HL-60 (cell line): Measurements from ENCODE around the gene KRT2.

ENCODE experiments used
- DNase-seq, 2 experiments: peaks; one replicate each; pipeline ENCODE4 v3.0.0-alpha.2; 2010 to 2020; ENCODE audit warnings: low read depth in 1 of 2, low spot score in 1 of 2
- H3K27ac ChIP-seq: fragments of 250-450 bp; sonication (Bioruptor Pico); replicated peaks from 2 replicates; pipeline ENCODE4 v1.5.1; 2020; ENCODE audit warnings: mild to moderate bottlenecking, moderate library complexity
- H3K27me3 ChIP-seq: fragments of 250-450 bp; sonication (Bioruptor Pico); 2 replicates; pipeline ENCODE4 v1.5.1; 2021; ENCODE audit warnings: mild to moderate bottlenecking, moderate library complexity; ENCODE audit not compliant: insufficient read depth, poor library complexity, severe bottlenecking
- H3K4me3 ChIP-seq: replicated peaks from 2 replicates; pipeline ENCODE4 v1.5.1; 2011; ENCODE audit warnings: mild to moderate bottlenecking, control low read depth, low read length; ENCODE audit not compliant: insufficient read depth
- GABPA ChIP-seq: IDR thresholded peaks from 2 replicates; pipeline ENCODE4 v1.6.1; 2012; ENCODE audit warnings: low read depth
- POLR2AphosphoS5 ChIP-seq: IDR thresholded peaks from 2 replicates; pipeline ENCODE4 v1.6.1; 2012; ENCODE audit warnings: low read depth
- SPI1 ChIP-seq: IDR thresholded peaks from 2 replicates; pipeline ENCODE4 v1.6.1; 2012; ENCODE audit warnings: low read depth, mild to moderate bottlenecking, borderline replicate concordance
- TF ChIP-seq, protein P1 (sequence below): IDR thresholded peaks from one replicate; pipeline ENCODE4 v1.5.1; 2011; ENCODE audit warnings: low read length, control low read depth, inconsistent platforms; ENCODE audit not compliant: insufficient read depth
- TF ChIP-seq, protein P2 (sequence below): IDR thresholded peaks from 2 replicates; pipeline ENCODE4 v1.6.1; 2012; ENCODE audit warnings: low read depth; ENCODE audit not compliant: insufficient replicate concordance

The KRT2 gene

DNA sequence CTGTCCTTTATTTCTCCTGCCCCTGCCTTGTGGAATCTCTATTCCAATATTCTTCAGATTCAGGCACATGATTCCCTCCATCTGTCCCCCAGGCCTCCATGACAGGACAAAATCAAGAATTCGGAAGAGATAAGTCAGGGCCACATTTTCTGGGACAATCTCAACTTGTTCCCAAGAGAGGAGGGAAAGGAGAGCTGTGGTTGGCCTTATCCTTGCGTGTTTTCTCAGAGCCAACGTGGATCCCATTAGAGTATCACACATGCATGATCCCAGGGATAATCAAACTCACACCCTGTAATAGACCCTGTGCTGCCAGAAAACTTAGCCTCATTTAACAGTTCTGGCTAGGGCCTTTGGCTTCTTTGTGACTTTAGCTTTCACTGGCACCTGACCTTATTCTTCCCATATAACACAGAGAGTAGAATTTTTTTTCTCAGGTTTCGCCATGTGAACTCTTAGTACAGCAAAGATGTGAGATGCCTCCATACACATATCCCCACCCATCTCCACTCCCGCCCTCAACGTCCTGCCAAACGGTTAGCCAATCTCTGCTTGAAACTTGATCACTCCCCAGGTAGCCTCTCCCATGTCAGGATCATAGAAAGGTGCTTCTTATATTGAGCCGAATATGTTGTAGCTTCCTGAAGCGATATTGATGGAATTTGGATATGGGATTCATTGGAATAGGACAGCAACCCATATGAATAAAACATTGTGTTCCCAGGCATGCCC, 34.9 kb upstream of the KRT2 start:
- H3K27me3 ChIP-seq, result peaks cover 19% of the 10 kb centered on the region
- H3K27ac ChIP-seq, result no peak overlapping the region
- TF ChIP-seq GABPA (no peak), POLR2AphosphoS5 (no peak), SPI1 (no peak)
- TF ChIP-seq, protein P1, sequence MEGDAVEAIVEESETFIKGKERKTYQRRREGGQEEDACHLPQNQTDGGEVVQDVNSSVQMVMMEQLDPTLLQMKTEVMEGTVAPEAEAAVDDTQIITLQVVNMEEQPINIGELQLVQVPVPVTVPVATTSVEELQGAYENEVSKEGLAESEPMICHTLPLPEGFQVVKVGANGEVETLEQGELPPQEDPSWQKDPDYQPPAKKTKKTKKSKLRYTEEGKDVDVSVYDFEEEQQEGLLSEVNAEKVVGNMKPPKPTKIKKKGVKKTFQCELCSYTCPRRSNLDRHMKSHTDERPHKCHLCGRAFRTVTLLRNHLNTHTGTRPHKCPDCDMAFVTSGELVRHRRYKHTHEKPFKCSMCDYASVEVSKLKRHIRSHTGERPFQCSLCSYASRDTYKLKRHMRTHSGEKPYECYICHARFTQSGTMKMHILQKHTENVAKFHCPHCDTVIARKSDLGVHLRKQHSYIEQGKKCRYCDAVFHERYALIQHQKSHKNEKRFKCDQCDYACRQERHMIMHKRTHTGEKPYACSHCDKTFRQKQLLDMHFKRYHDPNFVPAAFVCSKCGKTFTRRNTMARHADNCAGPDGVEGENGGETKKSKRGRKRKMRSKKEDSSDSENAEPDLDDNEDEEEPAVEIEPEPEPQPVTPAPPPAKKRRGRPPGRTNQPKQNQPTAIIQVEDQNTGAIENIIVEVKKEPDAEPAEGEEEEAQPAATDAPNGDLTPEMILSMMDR, result no peak
- TF ChIP-seq, protein P2, sequence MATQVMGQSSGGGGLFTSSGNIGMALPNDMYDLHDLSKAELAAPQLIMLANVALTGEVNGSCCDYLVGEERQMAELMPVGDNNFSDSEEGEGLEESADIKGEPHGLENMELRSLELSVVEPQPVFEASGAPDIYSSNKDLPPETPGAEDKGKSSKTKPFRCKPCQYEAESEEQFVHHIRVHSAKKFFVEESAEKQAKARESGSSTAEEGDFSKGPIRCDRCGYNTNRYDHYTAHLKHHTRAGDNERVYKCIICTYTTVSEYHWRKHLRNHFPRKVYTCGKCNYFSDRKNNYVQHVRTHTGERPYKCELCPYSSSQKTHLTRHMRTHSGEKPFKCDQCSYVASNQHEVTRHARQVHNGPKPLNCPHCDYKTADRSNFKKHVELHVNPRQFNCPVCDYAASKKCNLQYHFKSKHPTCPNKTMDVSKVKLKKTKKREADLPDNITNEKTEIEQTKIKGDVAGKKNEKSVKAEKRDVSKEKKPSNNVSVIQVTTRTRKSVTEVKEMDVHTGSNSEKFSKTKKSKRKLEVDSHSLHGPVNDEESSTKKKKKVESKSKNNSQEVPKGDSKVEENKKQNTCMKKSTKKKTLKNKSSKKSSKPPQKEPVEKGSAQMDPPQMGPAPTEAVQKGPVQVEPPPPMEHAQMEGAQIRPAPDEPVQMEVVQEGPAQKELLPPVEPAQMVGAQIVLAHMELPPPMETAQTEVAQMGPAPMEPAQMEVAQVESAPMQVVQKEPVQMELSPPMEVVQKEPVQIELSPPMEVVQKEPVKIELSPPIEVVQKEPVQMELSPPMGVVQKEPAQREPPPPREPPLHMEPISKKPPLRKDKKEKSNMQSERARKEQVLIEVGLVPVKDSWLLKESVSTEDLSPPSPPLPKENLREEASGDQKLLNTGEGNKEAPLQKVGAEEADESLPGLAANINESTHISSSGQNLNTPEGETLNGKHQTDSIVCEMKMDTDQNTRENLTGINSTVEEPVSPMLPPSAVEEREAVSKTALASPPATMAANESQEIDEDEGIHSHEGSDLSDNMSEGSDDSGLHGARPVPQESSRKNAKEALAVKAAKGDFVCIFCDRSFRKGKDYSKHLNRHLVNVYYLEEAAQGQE, result no peak
- H3K4me3 ChIP-seq, result no peak overlapping the region
- DNase-seq, result no peak

DNA sequence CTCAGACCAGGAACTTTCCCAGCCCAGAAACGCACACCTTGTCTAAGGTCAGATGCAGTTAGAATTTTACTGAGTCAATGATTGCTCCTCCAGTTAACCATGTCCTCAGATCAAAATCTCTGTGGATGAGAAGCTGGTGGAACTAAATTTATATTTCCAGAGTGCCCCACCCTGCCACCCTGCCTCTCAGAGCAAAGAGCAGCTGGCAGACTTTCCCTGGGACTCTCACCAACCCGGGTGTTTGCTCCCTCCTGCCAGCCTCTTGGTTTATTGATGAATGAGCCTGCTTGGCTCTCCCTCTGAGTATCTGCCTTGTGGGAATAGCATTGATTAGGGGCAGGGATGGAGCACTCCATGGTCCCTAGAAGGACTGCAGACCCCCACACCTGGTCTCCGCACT, 34.1 kb upstream of the KRT2 start:
- Histone ChIP-seq H3K27ac (no peak overlapping the region), H3K4me3 (no peak overlapping the region), H3K27me3 (peaks cover 13% of the 10 kb centered on the region)
- DNase-seq, result no peak
- TF ChIP-seq SPI1 (no peak), POLR2AphosphoS5 (no peak), GABPA (no peak)
- TF ChIP-seq, protein P1, result no peak
- TF ChIP-seq, protein P2, result no peak

DNA sequence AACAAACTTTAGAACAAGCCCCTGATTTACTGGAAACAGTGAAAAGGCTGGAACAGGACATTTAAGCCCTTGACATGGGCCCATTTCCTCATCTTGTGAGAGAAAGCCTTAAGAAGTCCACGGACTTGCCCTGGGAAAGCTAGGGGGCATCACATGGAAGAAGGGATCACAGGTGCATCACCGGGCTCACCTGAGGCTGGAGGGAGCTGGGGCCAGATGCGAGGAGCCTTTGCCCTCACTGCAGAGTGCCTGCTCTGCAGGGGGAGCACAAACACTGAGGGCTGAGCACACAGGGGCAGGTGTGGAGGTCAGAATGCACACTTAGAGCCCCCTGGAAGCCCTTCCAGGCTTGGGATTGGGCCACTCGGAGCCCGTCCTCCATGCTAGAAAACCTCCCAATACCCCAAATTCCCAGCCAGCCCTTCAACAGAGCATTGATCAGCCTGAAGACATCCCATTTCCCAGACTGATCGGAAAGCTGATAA, 33.4 kb upstream of the KRT2 start:
- H3K27me3 ChIP-seq, result peaks cover 13% of the 10 kb centered on the region
- H3K4me3 ChIP-seq, result no peak overlapping the region
- DNase-seq, result no peak
- H3K27ac ChIP-seq, result no peak overlapping the region
- TF ChIP-seq GABPA (no peak), POLR2AphosphoS5 (no peak), SPI1 (no peak)
- TF ChIP-seq, protein P1, result no peak
- TF ChIP-seq, protein P2, result no peak
